ENCODE results near the gene UBAP2L. TPM values are rescaled to one million over a fixed set of nuclear protein-coding genes. Genes with fewer than 3 reads are reported as not detected.

The UBAP2L gene
- total and polyA plus RNA-seq, 9 of the 15 experiments (the other 6 are each of a cell fraction or from before 2014, with no cell fraction given): 75.0 to 245 (median 119) TPM

- in situ Hi-C loops (cut with MboI): no loop called here
- no peaks in the 10 kb centered on the region for H3K79me2 ChIP-seq (ENCODE audit: control insufficient read depth, insufficient read depth, low read length)
- 54% methylated on average over 3 of the region's 3 CpGs for WGBS (ENCODE audit: insufficient coverage, low coverage, missing lambda C conversion rate)
- POLR2A ChIA-PET: interaction anchor here (0.6 to 1.6 kb wide), 4 partner anchors 10 to 581 kb away, joined by 4 to 5 read pairs (median 4); partner anchors contain the start of gene KCNN3
- ATAC-seq: no peak
- DNase-seq (ENCODE audit: extremely low read depth in 1 of 4, low spot score in 3 of 4): no peak
- H3K4me1 ChIP-seq (replicated peaks in 1 of 2; ENCODE audit: control insufficient read depth in 2 of 2, insufficient read depth in 2 of 2, low read length in 2 of 2): peaks cover 12 to 14% of the 10 kb centered on the region in 2 experiments; a peak in 4 of 5 replicates
- CTCF ChIA-PET (ENCODE audit: low intra/inter-chr PET ratio): no interaction called here
- H3K36me3 ChIP-seq (ENCODE audit: control insufficient read depth, insufficient read depth, low read length): no peaks in the 10 kb centered on the region
- no peaks in the 10 kb centered on the region for H3K9me1 ChIP-seq (ENCODE audit: control insufficient read depth, insufficient read depth, low read length)
- BruUV-seq (replicated peaks): no TSS peak
- peak overlapping the region; percentile 67 for H2AFZ ChIP-seq (ENCODE audit: low read depth, low read length)
- H3K4me3 ChIP-seq: no peak overlapping the region
- no peaks in the 10 kb centered on the region for H3K9me3 ChIP-seq (replicated peaks; ENCODE audit: control insufficient read depth, insufficient read depth, low read depth, low read length)
- intact Hi-C loops (cut with micrococcal nuclease): no loop called here
- no peak for FAIRE-seq
- H3K27ac ChIP-seq (ENCODE audit: extremely low read depth, low read depth, low read length): 0 out of 3 replicates have a peak overlapping the region, but pooled peaks have one; percentile 5
- no peak overlapping the region; a peak in 1 of 4 replicates for H3K9ac ChIP-seq (ENCODE audit: insufficient read depth in 1 of 2, low read depth in 2 of 2, low read length in 2 of 2)
- no peak for TF ChIP-seq NFIX (CRISPR knock-in tag; IDR thresholded peaks at IDR 0.05; ENCODE audit: low read depth)
- TF ChIP-seq ZNF282 (CRISPR knock-in tag; IDR thresholded peaks at IDR 0.05): no peak
- TF ChIP-seq SMAD1 (IDR thresholded peaks at IDR 0.05; ENCODE audit: low read depth, low read length, partially characterized antibody): no peak
- no peak for TF ChIP-seq ID3 (CRISPR knock-in tag; IDR thresholded peaks at IDR 0.05)
- no peak for TF ChIP-seq ID3 (tag; IDR thresholded peaks at IDR 0.05)
- no peak for TF ChIP-seq ZNF639 (CRISPR knock-in tag; conservative IDR thresholded peaks at IDR 0.05 in 1 of 2, IDR thresholded peaks at IDR 0.05 in 1 of 2)
- no peak for TF ChIP-seq POLR2G (IDR thresholded peaks at IDR 0.05; ENCODE audit: low read depth, low read length)
- no peak for TF ChIP-seq MEIS2 (IDR thresholded peaks at IDR 0.05; ENCODE audit: partially characterized antibody)
- TF ChIP-seq CREM (IDR thresholded peaks at IDR 0.05; ENCODE audit: low read depth): no peak
- no peak for TF ChIP-seq ZMIZ1 (IDR thresholded peaks at IDR 0.05; ENCODE audit: low read depth in 2 of 2, low read length in 2 of 2)
- no peak for TF ChIP-seq MED1 (CRISPR knock-in tag; IDR thresholded peaks at IDR 0.05; ENCODE audit: borderline replicate concordance)
- TF ChIP-seq LARP7 (IDR thresholded peaks at IDR 0.05): no peak
- TF ChIP-seq RUNX1 (IDR thresholded peaks at IDR 0.05; ENCODE audit: low read depth): no peak
- TF ChIP-seq POLR3G (IDR thresholded peaks at IDR 0.05; ENCODE audit: extremely low read depth, insufficient read length, insufficient replicate concordance): no peak
- no peaks in the 10 kb centered on the region for H4K20me1 ChIP-seq (replicated peaks; ENCODE audit: control insufficient read depth, insufficient read depth, low read length)
- no peaks in the 10 kb centered on the region for H3K27me3 ChIP-seq (ENCODE audit: control insufficient read depth in 2 of 2, insufficient read depth in 2 of 2, low read length in 2 of 2)
- no peak overlapping the region for H3K4me2 ChIP-seq (ENCODE audit: insufficient read depth, low read length)
Observed at GRCh38 chr1:154288661-154289060, 67.9 kb downstream of the UBAP2L start.
